GM10266 (cell line): ENCODE data around the gene MAPK14.

Source experiments
- DNase-seq: peaks from one replicate; pipeline ENCODE4 v3.0.0; 2012; ENCODE audit errors: extremely low spot score
- CTCF ChIP-seq: IDR thresholded peaks from 2 replicates; pipeline ENCODE4 v1.5.1; 2012; ENCODE audit warnings: mild to moderate bottlenecking, low read depth; ENCODE audit not compliant: control insufficient read depth, insufficient read depth; ENCODE audit errors: missing control alignments

The MAPK14 gene

GRCh38 chr6:36113049-36113448, 85.4 kb downstream of the MAPK14 start:
- no peak for DNase-seq
- no peak for TF ChIP-seq CTCF

- no peak for DNase-seq
- TF ChIP-seq CTCF: no peak
These were observed 86.1 kb downstream of the MAPK14 start for GRCh38 chr6:36113703-36114102.

- no peak for TF ChIP-seq CTCF
- DNase-seq: peak; percentile 15
These were observed 87.3 kb downstream of the MAPK14 start for GRCh38 chr6:36114798-36115408.

DNA sequence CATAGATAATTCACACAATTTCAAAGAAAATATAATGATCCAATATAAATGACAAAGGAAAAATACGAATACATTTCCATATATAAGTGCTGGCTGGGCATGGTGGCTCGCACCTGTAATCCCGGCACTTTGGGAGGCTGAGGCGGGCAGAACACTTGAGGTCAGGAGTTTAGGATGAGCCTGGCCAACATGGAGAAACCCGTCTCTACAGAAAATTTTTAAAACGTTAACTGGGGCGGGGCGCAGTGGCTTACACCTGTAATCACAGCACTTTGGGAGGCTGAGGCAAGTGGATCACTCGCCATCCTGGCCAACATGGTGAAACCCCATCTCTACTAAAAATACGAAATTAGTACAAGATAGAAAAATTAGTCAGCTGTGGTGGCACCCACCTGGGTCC, 87.8 kb downstream of the MAPK14 start:
- no peak for DNase-seq
- TF ChIP-seq CTCF: no peak

DNA sequence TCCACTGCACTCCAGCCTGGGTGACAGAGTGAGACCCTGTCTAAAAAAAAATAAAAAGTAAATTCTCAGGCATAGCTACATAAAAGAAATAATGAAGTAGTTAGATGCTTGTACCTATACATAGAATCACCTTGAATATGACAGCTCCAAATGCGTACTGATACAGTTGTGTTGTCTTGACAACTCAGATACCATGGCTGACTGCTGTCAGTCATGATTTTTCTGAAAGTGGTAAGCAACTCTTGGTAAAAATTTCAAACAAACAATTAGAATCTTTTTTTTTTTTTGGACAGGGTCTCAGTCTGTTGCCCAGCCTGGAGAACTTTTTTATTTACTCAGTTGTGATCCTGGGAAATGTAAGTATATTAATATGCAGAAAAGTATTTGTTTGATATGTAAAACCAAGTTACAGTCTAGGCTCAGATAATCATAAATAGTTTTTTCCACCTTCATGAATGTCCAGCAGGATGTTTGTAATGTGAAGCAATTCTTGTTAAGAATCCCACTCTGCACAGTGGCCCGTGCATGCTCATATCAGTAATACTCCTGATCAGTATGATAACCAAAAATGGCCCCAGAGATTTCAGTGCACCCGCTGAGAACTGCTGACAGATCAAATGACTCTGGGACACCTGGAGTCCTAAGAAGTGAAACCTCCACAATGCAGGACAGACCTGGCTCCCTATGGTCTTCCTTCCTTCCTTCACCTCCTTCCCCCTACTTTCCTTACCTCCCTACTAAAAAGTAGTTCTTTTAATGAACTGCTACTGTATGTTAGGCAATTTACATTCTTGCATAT, 88.7 kb downstream of the MAPK14 start:
- no peak for DNase-seq
- TF ChIP-seq CTCF: no peak

GRCh38 chr6:36116943-36117342, 89.3 kb downstream of the MAPK14 start:
- no peak for DNase-seq
- TF ChIP-seq CTCF: no peak
